Esophagus squamous epithelium (tissue), 5 donors: ENCODE measurements around the gene UBXN2A. TPM values are rescaled to one million over a fixed set of nuclear protein-coding genes. Genes with fewer than 3 reads are reported as not detected.

Experiments
- DNase-seq: peaks from one replicate; lab custom pipeline; 2025; lab: John Stamatoyannopoulos, UW
- H3K27ac ChIP-seq, 4 donors: fragments of 200-600 bp; sonication (generic); one replicate each; pipeline ENCODE4 v1.5.1; 2016 to 2019; ENCODE audit warnings: mild to moderate bottlenecking in 1 of 4
- H3K27me3 ChIP-seq, 4 donors: fragments of 200-600 bp; sonication (generic); 1 replicate in 3 of 4; 2 replicates in 1 of 4; pipeline versions ENCODE4 v1.5.1 to v1.6.0; 2017 to 2021; ENCODE audit warnings: antibody characterized with exemption in 1 of 4
- H3K36me3 ChIP-seq, 3 donors: fragments of 200-600 bp; sonication (generic); one replicate each; pipeline ENCODE4 v1.5.1; 2016 to 2019
- H3K4me1 ChIP-seq, 3 donors: fragments of 200-600 bp; sonication (generic); one replicate each; pipeline ENCODE4 v1.5.1; 2017 to 2019
- H3K4me3 ChIP-seq, 4 donors: fragments of 200-600 bp; sonication (generic); 1 replicate in 3 of 4; 2 replicates in 1 of 4; pipeline ENCODE4 v1.5.1; 2016 to 2019; ENCODE audit warnings: mild to moderate bottlenecking in 2 of 4, moderate library complexity in 1 of 4
- H3K9me3 ChIP-seq, 3 donors: fragments of 200-600 bp; sonication (generic); one replicate each; pipeline ENCODE4 v1.5.1; 2016 to 2019
- POLR2A ChIP-seq, 4 donors: fragments of 450-650 bp; IDR thresholded peaks; one replicate each; pipeline ENCODE4 v1.6.1; 2017; ENCODE audit warnings: antibody characterized with exemption in 4 of 4, mild to moderate bottlenecking in 4 of 4, moderate library complexity in 3 of 4
- WGBS, 2 donors: methylation state at CpG; one replicate each; pipeline ENCODE4 v1.1.5; 2018; 5-methylcytosine and 5-hydroxymethylcytosine counted together
- intact Hi-C: fragments of 100-400 bp; cut with DNase I; formaldehyde crosslinking; loops from one replicate; pipeline ENCODE4 v1.15.0; 2022
- small RNA-seq, 4 donors: library from RNA; depleted of rRNA; stranded (forward); fragments of <200 nt; gene quantifications; one replicate each; pipeline ENCODE3, GENCODE V24; 2016
- total RNA-seq, 4 donors: library from RNA; depleted of rRNA; stranded (reverse); fragments of >200 nt; gene quantifications; one replicate each; pipeline ENCODE4 v1.1.0, GENCODE V29; 2016
- TF ChIP-seq, protein P1 (sequence below), 6 experiments: fragments of 450-650 bp in 4 of 6; fragments of 200-600 bp in 2 of 6; sonication (generic) in 2 of 6; IDR thresholded peaks; one replicate each; pipeline ENCODE4 v1.5.1; 2016 to 2019; ENCODE audit warnings: antibody characterized with exemption in 6 of 6, mild to moderate bottlenecking in 4 of 6, moderate library complexity in 4 of 6
- donor health status: DM: yes; HTN: yes; CAD: no.

Gene UBXN2A
- total RNA-seq, 4 donors from 2014 or later, result 8.8 to 16.2 (median 10.0) TPM

DNA sequence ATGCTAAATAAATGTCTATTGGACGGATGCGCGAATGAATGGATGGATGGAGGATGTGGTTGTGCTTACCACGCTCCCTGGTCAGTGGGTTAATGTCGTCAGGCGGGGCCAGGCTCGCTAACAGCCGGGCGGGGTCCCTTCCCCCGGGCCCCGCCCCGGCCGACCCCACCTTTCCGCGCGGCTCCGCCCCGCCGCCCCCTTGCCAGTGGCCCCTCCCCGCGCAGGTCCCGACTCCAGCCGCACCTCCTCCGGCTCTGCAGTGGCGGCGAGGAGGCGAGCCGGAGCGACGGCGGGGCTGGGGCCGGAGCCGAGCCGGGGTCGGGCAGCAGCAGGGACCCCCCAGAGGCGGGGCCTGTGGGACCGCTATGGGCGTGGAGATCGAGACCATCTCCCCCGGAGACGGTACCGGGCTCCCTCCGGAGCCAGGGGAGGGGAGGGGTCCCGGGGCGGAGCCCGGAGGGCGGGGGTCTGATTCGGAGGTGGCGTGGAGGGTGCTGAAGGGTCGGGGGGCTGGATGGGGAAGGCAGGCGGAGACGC, 109.3 kb downstream of the UBXN2A start, which contains the start of gene FKBP1B:
FKBP1B (plus strand) TSS at position 257 of the 537 bp plus-strand sequence; CDS start at position 366, 109 bp downstream.
- DNase-seq, result no peak
- Histone ChIP-seq H3K9me3 (no peaks in the 10 kb centered on the region), H3K27me3 (no peaks in the 10 kb centered on the region), H3K4me1 (peaks cover 8 to 52% (median 11%) of the 10 kb centered on the region in 3 donors), H3K27ac (peak within 1 kb of the TSS; percentile 59 to 79 (median 68)), H3K4me3 (peak within 1 kb of the TSS; percentile 69 to 83 (median 75)), H3K36me3 (no peaks in the 10 kb centered on the region)
- peak in 1 of 4 donors; percentile 45 for TF ChIP-seq POLR2A (IDR thresholded peaks at IDR 0.05)
- TF ChIP-seq, protein P1, sequence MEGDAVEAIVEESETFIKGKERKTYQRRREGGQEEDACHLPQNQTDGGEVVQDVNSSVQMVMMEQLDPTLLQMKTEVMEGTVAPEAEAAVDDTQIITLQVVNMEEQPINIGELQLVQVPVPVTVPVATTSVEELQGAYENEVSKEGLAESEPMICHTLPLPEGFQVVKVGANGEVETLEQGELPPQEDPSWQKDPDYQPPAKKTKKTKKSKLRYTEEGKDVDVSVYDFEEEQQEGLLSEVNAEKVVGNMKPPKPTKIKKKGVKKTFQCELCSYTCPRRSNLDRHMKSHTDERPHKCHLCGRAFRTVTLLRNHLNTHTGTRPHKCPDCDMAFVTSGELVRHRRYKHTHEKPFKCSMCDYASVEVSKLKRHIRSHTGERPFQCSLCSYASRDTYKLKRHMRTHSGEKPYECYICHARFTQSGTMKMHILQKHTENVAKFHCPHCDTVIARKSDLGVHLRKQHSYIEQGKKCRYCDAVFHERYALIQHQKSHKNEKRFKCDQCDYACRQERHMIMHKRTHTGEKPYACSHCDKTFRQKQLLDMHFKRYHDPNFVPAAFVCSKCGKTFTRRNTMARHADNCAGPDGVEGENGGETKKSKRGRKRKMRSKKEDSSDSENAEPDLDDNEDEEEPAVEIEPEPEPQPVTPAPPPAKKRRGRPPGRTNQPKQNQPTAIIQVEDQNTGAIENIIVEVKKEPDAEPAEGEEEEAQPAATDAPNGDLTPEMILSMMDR (IDR thresholded peaks at IDR 0.05), result no peak
- WGBS, 2 donors, result 0% methylated on average over 10 to 16 of the region's 52 CpGs
- intact Hi-C loops, result no loop called here

DNA sequence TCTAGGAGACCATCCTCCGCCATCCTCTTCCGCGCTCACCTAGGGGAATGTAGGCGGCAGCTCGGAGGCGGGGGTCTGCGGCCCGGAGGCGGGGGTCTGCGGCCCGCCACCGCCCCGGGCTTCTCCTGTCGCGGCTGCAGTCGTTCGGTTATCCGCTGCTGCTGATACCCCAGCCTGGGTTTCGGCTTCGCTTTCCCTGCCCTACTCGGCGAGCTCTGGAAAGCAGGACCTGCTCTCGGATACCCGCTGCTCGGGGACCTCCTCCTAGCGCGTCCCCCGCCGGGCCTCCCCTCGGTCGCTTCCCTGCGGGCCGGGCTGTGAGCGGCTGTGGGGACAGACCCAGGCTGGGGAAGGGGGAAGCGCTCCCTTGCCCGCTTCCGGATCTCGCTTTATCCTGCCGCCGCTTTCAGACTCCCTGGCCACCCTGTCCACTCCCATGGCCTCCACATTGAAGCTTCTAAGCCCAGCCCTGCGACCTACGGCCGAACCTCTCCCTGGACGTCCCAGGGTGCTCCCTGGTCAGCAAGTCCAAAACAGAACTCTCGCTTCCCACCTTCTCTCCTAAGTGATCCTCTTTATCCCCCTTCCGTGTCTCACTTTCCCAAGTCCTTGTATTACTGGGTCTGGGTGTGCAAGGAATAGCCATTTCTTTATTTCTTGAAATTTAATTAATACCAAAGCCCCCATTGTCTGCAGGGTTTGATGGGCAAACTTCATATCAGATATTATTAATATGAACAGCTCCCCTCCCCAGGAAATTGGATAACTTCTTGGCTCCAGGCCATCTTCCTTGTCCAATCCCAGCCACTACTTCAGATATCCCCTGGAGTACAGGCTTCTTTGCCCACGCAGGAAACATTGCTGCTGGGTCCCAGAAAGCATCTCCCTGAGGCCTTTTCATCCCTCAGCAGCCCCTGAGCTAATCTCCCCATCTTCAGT, 110.0 kb downstream of the UBXN2A start:
- Histone ChIP-seq H3K9me3 (no peaks in the 10 kb centered on the region), H3K4me1 (peaks cover 8 to 48% (median 11%) of the 10 kb centered on the region in 3 donors), H3K4me3 (peak overlapping the region; percentile 69 to 83 (median 75)), H3K27ac (peak overlapping the region; percentile 59 to 79 (median 68)), H3K27me3 (no peaks in the 10 kb centered on the region), H3K36me3 (no peaks in the 10 kb centered on the region)
- WGBS, 2 donors, result 7 to 35% methylated on average over 9 to 24 of the region's 47 CpGs
- no peak for DNase-seq
- intact Hi-C loops, result no loop called here
- TF ChIP-seq, protein P1 (IDR thresholded peaks at IDR 0.05), result no peak
- no peak for TF ChIP-seq POLR2A (IDR thresholded peaks at IDR 0.05)

DNA sequence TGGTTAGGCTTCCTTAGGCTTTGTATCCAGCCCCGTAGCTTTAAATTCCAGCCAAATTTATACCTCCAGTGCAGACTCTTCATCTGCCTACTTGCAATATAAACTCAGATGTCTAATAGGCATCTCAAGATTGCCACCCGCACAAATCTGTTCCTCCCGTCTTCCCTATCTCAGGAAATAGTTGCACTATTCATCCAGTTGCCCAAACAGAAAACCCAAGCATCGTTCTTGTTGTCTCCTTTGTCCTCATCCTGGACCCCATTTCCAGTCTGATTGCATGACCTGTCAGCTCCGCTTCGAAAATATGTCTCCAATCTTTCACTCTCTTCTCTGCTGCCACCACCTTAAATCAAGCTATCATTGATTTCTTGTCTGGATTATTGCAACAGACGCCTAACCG, 111.6 kb downstream of the UBXN2A start:
- no peaks in the 10 kb centered on the region for H3K36me3 ChIP-seq
- no peak overlapping the region for H3K27ac ChIP-seq
- H3K4me1 ChIP-seq, result peaks cover under 1 to 32% (median 11%) of the 10 kb centered on the region in 3 donors
- no peaks in the 10 kb centered on the region for H3K9me3 ChIP-seq
- intact Hi-C loops, result no loop called here
- no peaks in the 10 kb centered on the region for H3K27me3 ChIP-seq
- no peak for DNase-seq
- WGBS, 2 donors, result 74 to 83% methylated on average over 8 of the region's 8 CpGs
- TF ChIP-seq, protein P1 (IDR thresholded peaks at IDR 0.05), result no peak
- TF ChIP-seq POLR2A (IDR thresholded peaks at IDR 0.05), result no peak
- H3K4me3 ChIP-seq, result no peak overlapping the region

DNA sequence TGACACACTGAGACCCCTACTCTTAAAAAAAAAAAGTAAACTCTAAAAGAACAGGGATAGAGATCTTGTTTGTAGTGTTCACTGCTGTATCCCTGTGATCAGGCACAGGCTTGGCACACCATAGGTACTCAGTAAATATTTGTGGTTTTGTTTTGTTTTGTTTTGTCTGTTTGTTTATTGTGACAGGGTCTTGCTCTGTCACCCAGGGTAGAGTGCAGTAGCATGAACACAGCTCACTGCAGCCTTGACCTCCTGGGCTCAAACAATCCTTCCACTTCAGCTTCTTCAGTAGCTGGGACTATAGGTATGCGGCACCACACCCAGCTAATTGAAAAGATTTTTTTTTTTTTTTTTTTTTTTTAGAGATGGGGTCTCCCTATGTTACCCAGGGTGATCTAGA, 112.7 kb downstream of the UBXN2A start:
- no peak for TF ChIP-seq POLR2A (IDR thresholded peaks at IDR 0.05)
- TF ChIP-seq, protein P1 (IDR thresholded peaks at IDR 0.05), result no peak
- 89 to 100% methylated on average over 1 of the region's 1 CpG for WGBS, 2 donors
- intact Hi-C loops, result no loop called here

More for the DNA sequence above, 112.7 kb downstream of the UBXN2A start:
- no peak for DNase-seq
- H3K4me3 ChIP-seq, result no peak overlapping the region
- H3K9me3 ChIP-seq, result no peaks in the 10 kb centered on the region
- no peak overlapping the region for H3K27ac ChIP-seq
- no peaks in the 10 kb centered on the region for H3K27me3 ChIP-seq
- no peaks in the 10 kb centered on the region for H3K36me3 ChIP-seq
- peaks cover 0 to 25% (median 9%) of the 10 kb centered on the region in 3 donors for H3K4me1 ChIP-seq

Small RNA genes lying within 50 kb of the gene (small RNA-seq; reads per million reads assigned to genes)
- 0 reads per million in 4 donors for gene RN7SL610P
- gene RNU6-370P, result 0 reads per million in 4 donors

Other genes starting within 250 kb of the UBXN2A start
- 10 to 100 TPM in 3 of 4 donors, 1 to 10 TPM in 1; 7.4 to 29.2 (median 20.8) TPM for gene ATAD2B, start 13.3 kb upstream of the UBXN2A start, total RNA-seq
- under 1 TPM in 1 of 4 donors, not detected in 3; 0.19 TPM for gene MFSD2B, start 69.6 kb downstream of the UBXN2A start, total RNA-seq
- 1 to 10 TPM; 2.8 to 4.9 (median 4.0) TPM for gene WDCP, start 106.9 kb downstream of the UBXN2A start, total RNA-seq
- 10 to 100 TPM in 1 of 4 donors, 1 to 10 TPM in 3; 4.5 to 12.1 (median 8.3) TPM for gene FKBP1B, start 109.3 kb downstream of the UBXN2A start, total RNA-seq
- gene SF3B6, start 135.9 kb downstream of the UBXN2A start, total RNA-seq, result 100 to 1,000 TPM in 3 of 4 donors, 10 to 100 TPM in 1; 91.3 to 150 (median 125) TPM
- 100 to 1,000 TPM in 1 of 4 donors, 10 to 100 TPM in 3; 69.5 to 129 (median 84.7) TPM for gene TP53I3, start 144.4 kb downstream of the UBXN2A start, total RNA-seq
- not detected for gene PFN4, start 182.9 kb downstream of the UBXN2A start, total RNA-seq
- gene FAM228B, start 183.0 kb downstream of the UBXN2A start, total RNA-seq, result 10 to 100 TPM in 2 of 4 donors, 1 to 10 TPM in 1, under 1 TPM in 1; 0.87 to 16.4 (median 8.4) TPM
- under 1 TPM in 2 of 4 donors, not detected in 2; 0.19 TPM for gene FAM228A, start 234.6 kb downstream of the UBXN2A start, total RNA-seq